ACHN (cell line): ENCODE data around the gene NHLH1.

Experiments used
- DNase-seq: peaks from one replicate; pipeline ENCODE4 v3.0.0-alpha.2; 2015
- in situ Hi-C: cut with HindIII; loops from 2 replicates; pipeline ENCODE4 v1.10.0; 2017; ENCODE audit warnings: low sequenced_read_pairs, low pct_ligation_motif_present, low pct_unique_long_range_greater_than_20kb

The NHLH1 gene

DNA sequence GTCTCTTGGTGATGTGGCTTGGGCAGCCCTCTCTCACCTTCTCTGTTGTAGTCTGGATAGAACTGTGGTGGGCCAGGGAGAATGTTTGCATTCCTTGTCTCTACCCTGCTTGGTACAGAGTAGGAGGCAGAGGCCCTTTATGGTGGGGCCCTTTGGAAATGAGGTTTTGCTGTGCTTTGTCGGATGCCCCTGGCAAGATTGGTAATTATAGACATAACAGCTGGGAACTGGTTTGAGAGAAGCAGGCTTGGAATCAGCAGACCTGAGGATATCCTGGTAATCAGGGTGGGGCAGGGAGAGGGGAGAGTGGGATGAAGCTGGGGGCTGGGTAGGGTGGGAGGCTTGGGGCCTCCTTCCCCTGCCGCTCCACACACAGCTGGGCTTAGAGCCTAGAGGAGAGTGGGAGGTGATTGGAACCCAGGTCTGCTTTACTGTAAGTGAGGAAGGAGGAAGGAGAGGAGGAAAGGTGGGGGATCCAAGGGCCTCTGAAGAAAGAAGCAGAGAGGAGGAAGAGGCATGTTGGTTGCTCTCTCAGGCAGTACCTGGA is 38.5 kb downstream of the NHLH1 start:
- in situ Hi-C loops: no loop called here

DNA sequence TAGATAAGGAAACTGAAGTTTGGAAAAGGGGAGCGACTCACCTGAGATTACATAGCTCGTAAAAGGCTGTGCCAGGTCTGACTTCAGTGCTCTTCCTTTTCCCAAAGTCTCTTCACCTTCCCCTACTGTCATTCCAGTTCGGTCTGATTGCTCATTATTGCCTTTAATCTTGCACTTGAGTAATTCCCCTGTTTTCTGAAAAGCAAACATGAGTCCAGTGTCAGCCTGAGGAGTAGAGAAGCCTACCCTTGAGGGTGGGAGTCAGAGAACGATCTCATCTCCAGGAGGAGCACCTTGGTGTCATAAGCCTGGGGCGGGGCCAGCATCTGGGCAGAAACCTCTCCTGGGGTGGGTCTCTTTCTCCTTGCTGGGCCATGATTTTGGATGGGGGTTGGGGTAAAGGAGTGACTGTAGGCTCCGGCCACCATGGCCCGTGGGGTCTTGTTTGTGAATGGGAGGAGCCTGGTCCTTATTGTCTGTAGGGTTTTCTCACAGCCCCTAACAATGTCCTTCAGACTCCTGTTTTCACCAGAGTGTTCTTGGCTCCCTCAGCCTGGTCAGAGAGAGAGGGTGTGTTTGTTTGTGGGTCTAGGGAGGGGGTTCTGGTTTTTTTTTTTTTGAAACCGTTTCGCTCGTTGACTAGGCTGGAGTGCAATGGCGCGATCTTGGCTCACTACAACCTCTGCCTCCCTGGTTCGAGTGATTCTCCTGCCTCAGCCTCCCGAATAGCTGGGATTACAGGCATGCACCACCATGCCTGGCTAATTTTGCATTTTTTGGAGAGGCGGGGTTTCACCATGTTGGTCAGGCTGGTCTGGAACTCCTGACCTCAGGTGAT is 39.5 kb downstream of the NHLH1 start:
- in situ Hi-C loops: no loop called here
- DNase-seq: no peak

More for the DNA sequence above, 38.5 kb downstream of the NHLH1 start:
- DNase-seq: no peak

DNA sequence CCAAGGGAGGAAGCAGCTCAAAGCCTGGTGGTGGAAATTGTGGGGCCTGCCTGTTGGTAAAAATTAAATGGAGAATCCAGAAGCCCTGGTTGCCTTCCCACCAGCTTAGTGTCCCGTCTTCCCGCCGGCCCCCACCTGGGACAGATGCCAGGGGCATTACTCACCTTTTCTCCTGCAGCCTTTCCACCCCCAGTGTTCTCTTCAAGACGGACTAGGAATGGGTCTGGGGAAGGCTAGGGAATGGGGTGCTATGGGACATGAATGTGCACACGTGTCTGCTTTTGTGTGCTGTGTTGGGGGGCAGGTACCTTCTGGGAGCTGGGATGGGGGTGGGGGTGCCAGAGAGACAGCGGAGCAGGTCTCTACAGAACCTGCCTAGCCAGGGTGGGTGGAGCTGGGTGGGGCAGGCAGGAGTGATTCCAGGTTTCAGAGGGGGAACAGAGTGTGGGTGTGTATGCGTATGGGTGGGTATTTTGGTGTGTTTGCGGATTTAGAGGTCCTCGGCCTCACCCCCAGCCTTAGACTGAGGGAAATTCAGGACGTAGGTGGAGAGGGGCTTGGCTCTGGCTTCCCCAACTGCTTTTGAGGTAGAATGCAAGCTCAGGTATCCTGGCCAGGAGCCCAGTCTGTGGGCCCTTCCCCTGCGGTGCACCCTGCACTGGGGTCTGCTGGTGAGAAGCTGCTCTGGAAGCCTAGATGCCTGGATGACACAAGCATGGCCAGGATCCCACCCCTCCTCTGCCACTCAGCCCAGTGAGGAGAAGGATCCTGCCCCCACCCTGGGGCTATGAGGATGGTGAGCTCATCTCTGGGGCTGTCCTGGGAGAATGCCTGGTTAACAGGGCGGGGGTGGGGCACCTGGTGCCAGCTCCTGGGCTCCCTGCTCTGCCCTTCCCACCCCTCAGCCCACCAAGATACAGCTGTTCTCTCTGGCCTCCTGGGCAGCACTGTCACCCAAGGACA is 41.2 kb downstream of the NHLH1 start:
- in situ Hi-C loops: no loop called here
- DNase-seq: peak; percentile 42

DNA sequence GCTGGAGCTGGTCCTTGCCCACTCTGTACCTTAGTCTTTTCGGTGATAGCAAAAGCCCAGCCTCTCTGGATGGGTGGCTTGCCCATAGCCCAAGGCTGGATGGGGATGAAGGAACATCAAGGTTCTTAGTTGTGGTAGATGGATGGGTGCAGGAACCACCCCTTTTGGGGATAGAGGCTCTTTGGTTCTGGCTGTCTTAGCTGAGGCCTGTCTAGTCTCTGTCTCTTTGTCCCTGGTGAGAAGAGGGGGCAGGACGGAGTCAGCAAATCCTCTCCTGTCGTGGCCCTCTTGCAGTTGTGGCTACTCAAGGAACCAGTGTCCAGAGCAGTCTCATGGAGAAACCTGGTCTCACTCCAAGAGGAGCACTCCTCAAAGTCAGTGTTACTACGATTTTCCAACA is 42.0 kb downstream of the NHLH1 start:
- no peak for DNase-seq
- in situ Hi-C loops: no loop called here

DNA sequence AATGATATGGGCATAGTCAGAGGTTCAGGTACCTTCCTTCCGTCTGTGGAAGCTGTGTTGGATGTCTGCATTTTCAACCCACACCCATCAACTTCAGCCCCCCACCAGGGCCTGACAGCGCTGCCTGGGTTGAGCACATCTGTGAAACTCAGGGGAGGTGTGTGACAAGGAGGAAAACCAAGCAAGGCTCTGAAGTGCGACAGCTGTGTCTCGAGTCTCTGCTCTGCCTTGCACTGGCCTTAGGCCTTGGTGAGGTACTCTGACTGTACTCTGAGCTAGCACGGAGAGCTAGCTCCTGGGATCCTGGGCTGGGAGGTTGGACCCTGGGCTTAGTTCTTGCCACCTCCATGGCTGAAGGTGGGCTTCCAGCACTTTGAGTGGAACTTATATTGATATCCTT is 42.6 kb downstream of the NHLH1 start:
- no peak for DNase-seq
- in situ Hi-C loops: no loop called here

DNA sequence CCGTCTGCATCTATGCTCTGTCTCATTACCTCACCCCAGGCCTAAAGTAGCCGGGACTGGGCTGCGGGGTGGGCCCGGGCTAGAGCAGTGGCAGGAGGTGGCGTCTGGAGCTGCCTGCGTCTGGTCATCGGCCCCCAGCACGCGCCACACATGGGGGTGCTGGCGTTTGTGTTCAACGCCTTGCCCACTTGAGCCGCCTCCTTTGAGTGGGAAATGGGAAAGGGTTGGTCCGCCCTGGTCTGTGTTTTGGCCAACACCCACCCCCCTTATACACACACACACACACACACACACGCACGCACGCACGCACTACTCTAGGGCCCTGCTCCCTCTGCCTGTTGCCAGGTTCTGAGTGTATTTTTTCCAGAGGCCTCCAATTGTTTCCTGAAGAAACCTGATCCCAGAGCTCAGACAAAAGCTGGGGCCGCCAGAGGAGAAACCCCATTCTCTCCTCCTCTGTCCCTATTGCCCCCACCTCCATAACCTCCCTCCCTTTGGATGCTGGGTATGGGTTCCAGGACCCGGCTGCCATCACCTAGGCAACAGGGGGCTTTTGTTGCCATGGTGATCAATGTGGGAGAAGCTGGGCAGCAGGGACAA is 43.6 kb downstream of the NHLH1 start:
- no peak for DNase-seq
- in situ Hi-C loops: no loop called here

DNA sequence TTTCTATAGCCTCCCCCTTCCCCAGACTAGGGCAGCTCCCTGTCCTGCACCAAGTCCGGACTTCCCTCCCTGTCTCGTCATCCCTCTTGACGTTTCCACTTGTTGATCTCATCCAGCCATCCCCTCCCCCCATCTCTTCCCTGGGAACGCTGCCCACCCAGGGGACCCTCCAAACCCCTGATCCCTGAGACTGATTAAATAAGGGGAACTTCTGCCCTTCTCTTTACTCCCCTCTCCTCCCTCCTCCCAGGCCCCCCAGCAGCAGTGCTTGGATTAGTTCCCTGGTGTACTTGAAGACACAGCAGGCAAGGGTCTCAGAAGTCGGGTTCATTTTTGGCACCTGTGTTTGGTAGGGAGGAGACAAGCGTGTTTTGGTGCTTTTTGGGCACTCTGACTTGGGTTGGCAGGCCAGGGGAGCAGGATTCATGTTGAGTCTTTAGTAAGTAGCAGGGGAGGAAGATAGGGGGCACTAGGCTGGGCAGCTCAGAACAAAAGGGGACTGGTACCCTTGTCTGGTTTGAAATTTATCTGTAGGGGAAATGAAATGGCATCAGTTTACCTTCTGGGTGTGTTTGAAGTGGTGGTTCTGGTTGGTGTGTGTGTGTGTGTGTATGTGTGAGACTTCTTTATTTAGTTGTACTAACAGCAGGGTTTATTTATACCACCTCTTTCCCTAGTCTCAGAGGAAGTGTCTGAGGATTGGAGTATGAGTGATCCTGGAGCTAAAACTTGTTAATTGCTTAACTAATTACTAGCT is 44.6 kb downstream of the NHLH1 start:
- in situ Hi-C loops: no loop called here
- no peak for DNase-seq

DNA sequence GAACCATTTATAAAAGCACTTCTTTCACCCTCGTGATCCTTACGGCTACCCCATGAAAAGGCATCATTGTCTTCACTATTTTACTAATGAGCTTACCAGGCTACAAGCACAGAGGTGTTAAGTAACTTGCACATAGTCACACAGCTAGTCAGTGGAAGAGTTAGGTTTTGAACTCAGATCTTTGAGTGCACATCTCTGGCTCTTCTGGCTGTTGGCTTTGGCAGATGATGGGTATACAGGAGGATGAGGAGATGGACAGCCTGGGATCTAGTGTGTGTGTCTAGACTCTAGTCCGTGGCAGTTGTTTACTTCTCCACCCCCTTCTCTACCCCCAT is 45.1 kb downstream of the NHLH1 start:
- DNase-seq: no peak
- in situ Hi-C loops: no loop called here

DNA sequence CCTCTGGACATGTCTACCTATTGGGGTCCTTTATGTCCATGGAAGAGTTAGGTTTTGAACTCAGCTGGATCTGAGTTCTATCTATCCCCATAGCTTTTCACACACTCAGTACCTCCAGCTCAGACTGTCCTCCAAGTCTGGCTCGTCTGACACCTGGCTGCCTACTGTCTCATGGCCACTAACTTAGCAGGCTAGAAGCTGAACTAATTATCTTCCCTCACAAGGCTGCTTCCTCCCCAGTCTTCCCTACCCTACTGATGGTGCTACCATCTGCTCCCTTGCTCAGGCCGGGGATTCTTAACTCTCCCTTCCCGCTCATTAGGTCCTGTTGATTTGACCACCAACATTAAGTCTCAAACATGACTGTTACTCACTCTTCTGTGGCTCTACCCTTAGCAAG is 46.8 kb downstream of the NHLH1 start:
- in situ Hi-C loops: no loop called here
- DNase-seq: no peak

DNA sequence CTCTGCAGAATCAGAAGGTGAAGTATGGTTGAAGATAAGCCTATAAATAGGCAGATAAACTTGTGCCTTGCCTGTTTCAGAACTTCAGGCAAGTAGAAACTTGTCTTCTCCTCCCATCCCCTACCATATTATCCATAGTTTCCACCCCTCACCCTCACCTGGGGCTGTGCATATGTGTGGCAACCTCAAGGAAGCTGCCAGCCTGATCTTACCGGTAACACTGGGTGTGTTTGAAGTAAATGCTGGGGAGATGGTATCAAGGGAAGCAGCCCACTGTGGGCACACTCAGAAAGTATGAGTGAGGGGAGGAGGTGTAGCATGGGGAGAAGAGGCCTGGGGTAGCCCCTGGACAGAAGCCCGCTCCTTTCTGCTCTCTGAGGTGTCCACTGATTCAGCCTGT is 48.0 kb downstream of the NHLH1 start:
- no peak for DNase-seq
- in situ Hi-C loops: no loop called here

DNA sequence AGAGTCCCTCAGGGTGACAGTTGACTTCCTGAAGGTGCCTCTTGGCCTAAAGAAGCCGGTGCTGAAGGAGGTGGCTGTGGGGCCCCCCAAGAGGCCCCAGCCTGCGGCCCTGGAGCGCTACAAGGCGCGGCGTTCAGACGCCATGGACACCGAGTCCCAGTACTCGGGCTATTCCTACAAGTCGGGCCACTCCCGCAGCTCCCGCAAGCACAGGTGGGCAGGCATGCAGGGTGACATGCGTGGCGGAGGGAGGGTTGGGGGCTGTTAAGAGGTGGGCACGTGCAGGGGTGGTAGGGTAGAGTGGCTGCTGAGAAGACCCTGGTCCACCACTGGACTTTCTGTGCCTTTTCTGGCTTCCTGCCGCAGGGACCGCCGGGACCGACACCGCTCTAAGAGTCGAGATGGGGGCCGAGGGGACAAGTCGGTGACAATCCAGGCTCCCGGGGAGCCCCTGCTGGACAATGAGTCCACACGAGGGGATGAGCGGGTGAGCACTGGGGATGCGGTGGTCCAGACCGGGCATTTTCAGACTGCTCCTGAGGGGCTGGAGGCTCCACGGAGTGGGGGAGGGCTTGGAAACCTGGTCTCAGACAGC is 48.9 kb downstream of the NHLH1 start:
- DNase-seq: no peak
- in situ Hi-C loops: no loop called here

DNA sequence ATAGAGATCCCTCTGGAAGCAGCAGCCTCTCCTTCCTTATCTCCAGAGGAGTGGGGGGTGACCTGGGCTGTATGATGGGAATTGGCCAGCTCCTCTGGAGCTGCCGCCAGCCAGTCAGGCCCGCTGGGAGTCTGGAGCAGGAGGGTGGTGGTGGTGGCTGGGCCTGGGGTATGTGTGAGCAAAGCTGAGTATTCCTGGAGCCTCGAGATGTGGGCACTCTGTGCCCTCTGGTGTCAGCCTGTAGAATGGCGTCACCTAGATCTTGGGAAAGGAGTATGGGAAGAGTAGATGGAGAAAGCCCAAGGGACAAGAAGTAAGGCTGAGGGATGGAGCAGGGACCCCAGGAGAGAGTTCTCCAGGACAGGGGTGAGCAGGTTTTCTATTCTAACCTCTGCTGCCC is 49.5 kb downstream of the NHLH1 start:
- peak; percentile 65 for DNase-seq
- in situ Hi-C loops: no loop called here

DNA sequence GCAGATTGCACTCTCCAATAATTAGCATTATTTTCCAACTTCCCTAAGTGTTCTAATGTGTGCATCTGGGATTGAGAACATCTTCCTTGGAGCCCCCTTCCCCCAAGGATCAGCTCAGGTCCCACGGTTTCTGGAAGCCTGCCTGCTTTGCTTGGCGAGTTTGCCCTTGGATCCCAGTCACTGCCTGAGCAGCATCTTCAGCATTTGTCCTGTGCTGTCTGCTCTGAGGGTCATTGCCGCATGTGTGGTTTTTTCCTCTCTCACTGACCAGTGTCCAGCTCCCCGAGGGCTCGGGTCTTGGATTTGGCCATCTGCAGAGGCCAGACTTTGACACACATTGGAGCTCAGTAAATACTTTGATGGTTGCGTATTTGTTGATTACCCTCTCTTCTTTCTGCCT is 51.6 kb downstream of the NHLH1 start:
- DNase-seq: no peak
- in situ Hi-C loops: no loop called here

DNA sequence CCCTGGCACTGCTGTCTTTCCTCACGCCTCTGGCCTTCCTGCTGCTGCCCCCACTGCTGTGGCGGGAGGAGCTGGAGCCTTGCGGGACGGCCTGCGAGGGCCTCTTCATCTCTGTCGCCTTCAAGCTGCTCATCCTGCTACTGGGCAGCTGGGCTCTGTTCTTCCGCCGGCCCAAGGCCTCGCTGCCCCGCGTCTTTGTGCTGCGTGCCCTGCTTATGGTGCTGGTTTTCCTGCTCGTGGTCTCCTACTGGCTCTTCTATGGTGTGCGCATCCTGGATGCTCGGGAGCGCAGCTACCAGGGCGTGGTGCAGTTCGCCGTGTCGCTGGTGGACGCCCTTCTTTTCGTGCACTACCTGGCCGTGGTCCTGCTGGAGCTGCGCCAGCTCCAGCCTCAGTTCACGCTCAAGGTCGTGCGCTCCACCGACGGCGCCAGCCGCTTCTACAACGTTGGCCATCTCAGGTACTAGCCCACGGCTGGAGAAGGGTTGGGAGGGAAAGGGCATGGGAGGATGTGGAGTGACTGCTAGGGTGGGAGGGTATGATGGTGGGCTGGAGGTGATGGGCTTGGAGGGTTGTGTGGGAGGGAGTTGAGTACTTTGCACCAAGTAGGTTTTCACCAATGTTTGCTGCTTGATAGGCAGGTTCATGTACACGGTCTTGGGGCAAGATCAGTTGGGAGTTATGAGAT is 52.4 kb downstream of the NHLH1 start:
- in situ Hi-C loops: no loop called here

DNA sequence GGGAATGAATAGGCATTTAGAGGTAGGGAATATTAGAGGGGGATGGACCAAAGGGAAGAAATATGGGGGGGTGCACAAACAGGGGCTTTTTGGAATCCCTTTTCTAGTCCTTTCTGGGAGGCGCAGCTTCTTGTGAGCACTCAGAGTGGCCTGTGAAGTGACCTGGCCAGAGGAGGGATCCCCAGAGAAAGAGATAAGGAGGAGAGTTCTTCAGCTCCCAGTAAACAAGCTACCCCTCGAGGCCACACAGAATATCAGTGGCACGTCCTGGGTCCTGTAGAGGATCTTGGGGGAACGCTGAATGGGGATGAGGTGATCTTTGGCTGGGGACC is 52.9 kb downstream of the NHLH1 start:
- in situ Hi-C loops: no loop called here
- no peak for DNase-seq

More for the DNA sequence above, 52.4 kb downstream of the NHLH1 start:
- no peak for DNase-seq

DNA sequence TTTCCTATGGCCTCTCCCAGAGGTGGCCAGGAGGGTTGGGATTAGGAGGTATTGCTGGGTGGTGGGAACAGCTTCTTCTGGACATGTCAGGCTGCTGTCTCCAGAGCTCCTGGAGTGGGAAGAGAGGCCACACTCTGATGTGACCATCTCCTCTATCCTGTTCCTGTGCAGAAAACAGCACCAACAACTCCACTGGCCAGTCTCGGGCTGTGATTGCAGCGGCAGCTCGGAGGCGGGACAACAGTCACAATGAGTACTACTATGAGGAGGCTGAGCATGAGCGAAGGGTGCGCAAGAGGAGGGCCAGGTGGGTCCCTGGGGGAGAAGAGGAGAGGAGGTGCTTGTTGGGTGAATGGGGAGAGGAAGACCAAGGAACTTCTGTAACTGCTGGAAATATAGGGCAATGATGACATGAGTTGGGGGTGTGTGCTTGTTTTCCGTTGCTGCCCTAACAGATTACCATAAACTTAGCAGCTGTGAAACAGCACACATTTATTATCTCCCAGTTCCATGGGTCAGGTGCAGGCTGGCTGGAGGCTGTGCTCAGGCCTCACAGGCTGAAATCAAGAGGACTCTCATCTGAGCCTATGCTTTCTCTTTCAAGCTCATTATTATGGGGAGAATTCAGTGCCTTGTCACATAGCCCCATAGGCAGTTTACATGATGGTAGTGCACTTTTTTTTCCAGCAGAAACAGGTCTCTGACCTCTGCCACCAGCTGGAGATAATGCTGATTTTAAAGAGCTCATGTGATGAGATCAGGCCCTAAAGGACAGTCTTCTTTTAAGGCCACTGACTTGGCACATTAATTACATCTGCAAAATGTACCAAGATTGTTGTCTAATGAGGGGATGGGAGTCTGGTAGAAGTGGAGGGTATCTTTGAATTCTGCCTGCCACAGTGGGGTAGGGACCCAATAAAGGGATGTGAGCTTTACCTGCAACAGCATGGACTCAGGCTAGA is 54.3 kb downstream of the NHLH1 start:
- in situ Hi-C loops: no loop called here
- DNase-seq: no peak

DNA sequence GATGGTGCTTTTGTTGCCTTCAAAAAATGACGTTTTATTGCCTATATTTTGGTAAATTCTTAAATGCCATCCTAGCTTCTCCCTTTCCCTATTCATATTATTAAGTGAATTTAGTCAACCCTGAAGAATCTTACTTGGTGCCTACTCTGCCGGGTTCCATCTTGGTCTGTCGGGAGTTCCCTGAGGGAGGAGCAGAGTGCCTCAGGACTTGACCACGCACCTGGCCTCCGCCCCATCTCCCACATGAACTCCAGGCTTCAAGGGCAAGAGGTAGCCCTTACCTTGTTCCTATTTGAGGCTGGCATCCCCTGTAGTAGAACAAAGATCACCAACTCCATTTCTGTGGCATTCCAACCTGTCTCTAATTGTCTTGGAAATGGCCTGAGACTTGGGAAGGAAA is 55.0 kb downstream of the NHLH1 start:
- in situ Hi-C loops: no loop called here

More for the DNA sequence above, 55.0 kb downstream of the NHLH1 start:
- DNase-seq: no peak
